Progenitor cell of endocrine pancreas (in vitro differentiated cells): Measurements from ENCODE around the gene RAB11FIP3. TPM values are rescaled to one million over a fixed set of nuclear protein-coding genes. Genes with fewer than 3 reads are reported as not detected.

Experiments
- DNase-seq: peaks from one replicate; pipeline ENCODE4 v3.0.0; 2021; ENCODE audit warnings: low spot score; ENCODE audit not compliant: unreplicated experiment
- H3K27ac Mint-ChIP-seq: 2 replicates; pipeline ENCODE4 v1.8.0; 2021; ENCODE audit warnings: mild to moderate bottlenecking, moderate library complexity, mixed read lengths
- H3K27me3 Mint-ChIP-seq: 2 replicates; pipeline ENCODE4 v1.8.0; 2021; ENCODE audit warnings: mixed read lengths
- H3K36me3 Mint-ChIP-seq: 2 replicates; pipeline ENCODE4 v1.8.0; 2022; ENCODE audit warnings: mixed read lengths; ENCODE audit not compliant: insufficient read depth
- H3K4me1 Mint-ChIP-seq: 2 replicates; pipeline ENCODE4 v1.8.0; 2021; ENCODE audit warnings: low read depth, mixed read lengths
- H3K4me3 Mint-ChIP-seq: 2 replicates; pipeline ENCODE4 v1.8.0; 2021; ENCODE audit warnings: low read depth, mild to moderate bottlenecking, moderate library complexity, mixed read lengths
- H3K9me3 Mint-ChIP-seq: 2 replicates; pipeline ENCODE4 v1.8.0; 2021; ENCODE audit warnings: low read depth, mixed read lengths
- CTCF ChIP-seq: fragments of 200-600 bp; sonication (generic); IDR thresholded peaks from one replicate; pipeline ENCODE4 v1.5.0; 2021; ENCODE audit warnings: antibody characterized with exemption, mild to moderate bottlenecking; ENCODE audit not compliant: unreplicated experiment
- total RNA-seq: library from RNA; stranded (reverse); gene quantifications from 2 replicates; pipeline ENCODE4 v1.2.1, GENCODE V29; 2021

The RAB11FIP3 gene
- total RNA-seq, 1 donor from 2014 or later = 97.9 TPM

GRCh38 chr16:378821-379182 lies 46.6 kb upstream of the RAB11FIP3 start:
- H3K27ac Mint-ChIP-seq = peak overlapping the region; percentile 33
- no peak for TF ChIP-seq CTCF
- DNase-seq = no peak
- H3K4me1 Mint-ChIP-seq = peaks cover 23% of the 10 kb centered on the region
- H3K9me3 Mint-ChIP-seq = no peaks in the 10 kb centered on the region
- no peak overlapping the region for H3K4me3 Mint-ChIP-seq
- H3K27me3 Mint-ChIP-seq = no peaks in the 10 kb centered on the region
- peaks cover 1% of the 10 kb centered on the region for H3K36me3 Mint-ChIP-seq

GRCh38 chr16:379183-379960 lies 46.1 kb upstream of the RAB11FIP3 start:
- H3K4me1 Mint-ChIP-seq = peaks cover 26% of the 10 kb centered on the region
- no peak for TF ChIP-seq CTCF
- no peaks in the 10 kb centered on the region for H3K9me3 Mint-ChIP-seq
- no peaks in the 10 kb centered on the region for H3K27me3 Mint-ChIP-seq
- DNase-seq = peak; percentile 69
- H3K36me3 Mint-ChIP-seq = no peaks in the 10 kb centered on the region
- H3K4me3 Mint-ChIP-seq = peak overlapping the region; percentile 70
- H3K27ac Mint-ChIP-seq = peak overlapping the region; percentile 85

GRCh38 chr16:379961-380761 lies 45.3 kb upstream of the RAB11FIP3 start:
- DNase-seq = no peak
- TF ChIP-seq CTCF = no peak
- peak overlapping the region; percentile 70 for H3K4me3 Mint-ChIP-seq
- no peaks in the 10 kb centered on the region for H3K27me3 Mint-ChIP-seq
- no peaks in the 10 kb centered on the region for H3K9me3 Mint-ChIP-seq
- no peaks in the 10 kb centered on the region for H3K36me3 Mint-ChIP-seq
- peak overlapping the region; percentile 85 for H3K27ac Mint-ChIP-seq
- H3K4me1 Mint-ChIP-seq = peaks cover 26% of the 10 kb centered on the region

- Mint-ChIP-seq H3K27me3 (no peaks in the 10 kb centered on the region), H3K9me3 (no peaks in the 10 kb centered on the region), H3K27ac (no peak overlapping the region), H3K36me3 (no peaks in the 10 kb centered on the region), H3K4me3 (peak overlapping the region; percentile 77), H3K4me1 (peaks cover 26% of the 10 kb centered on the region)
- no peak for TF ChIP-seq CTCF
- no peak for DNase-seq
Measured at GRCh38 chr16:380762-381011, 44.8 kb upstream of the RAB11FIP3 start.

GRCh38 chr16:381012-381788 lies 44.2 kb upstream of the RAB11FIP3 start:
- Mint-ChIP-seq H3K9me3 (no peaks in the 10 kb centered on the region), H3K4me3 (peak overlapping the region; percentile 77), H3K27ac (no peak overlapping the region), H3K27me3 (no peaks in the 10 kb centered on the region), H3K36me3 (no peaks in the 10 kb centered on the region), H3K4me1 (peaks cover 26% of the 10 kb centered on the region)
- no peak for TF ChIP-seq CTCF
- DNase-seq = no peak
